Measurements from ENCODE around the gene HS6ST1.

DNA sequence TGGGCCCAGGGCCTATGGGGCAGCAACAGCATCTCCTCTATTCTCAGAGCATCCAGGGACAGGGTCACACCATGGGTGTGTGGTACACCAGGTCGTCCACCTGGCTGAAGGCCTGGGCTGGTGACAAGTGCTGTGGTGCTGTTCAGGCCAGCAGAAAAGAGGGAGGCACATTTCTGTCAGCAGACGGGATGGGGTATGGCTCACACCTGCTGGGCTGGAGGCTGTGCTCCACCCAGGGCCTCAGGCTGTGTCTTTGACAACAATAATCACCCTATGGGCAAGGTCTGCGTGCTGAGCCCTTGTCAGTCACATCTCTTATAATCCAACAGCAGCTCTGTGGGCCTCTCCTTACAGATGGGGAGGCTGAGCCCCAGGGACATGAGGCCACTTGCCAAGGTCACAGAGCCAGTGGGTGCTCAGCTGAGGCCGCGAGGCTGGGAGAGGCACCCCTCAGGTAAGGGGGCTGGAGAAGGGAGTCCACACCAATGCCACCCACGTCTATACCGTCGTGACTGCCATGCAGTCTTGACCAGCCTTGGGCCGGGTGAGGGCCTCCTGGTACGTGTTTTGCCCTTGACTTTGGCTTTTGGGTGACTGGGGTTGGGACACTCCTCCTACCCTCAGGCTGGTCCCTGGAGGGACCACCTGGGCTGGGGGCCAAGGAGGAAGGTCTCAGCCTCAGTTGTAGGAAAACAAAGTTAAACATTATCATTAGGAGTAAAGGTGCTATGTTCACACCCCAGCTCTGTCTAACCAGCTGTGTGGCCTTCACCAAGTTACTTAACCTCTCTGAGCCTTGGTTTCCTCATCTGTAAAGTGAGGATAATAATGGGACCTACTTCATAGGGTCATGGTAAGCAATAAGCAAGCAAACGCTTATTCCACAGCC is 5.6 kb upstream of the HS6ST1 start:
- TF ChIP-seq EP300 (IDR thresholded peaks at IDR 0.05) = no peak
- TF ChIP-seq, protein P1, sequence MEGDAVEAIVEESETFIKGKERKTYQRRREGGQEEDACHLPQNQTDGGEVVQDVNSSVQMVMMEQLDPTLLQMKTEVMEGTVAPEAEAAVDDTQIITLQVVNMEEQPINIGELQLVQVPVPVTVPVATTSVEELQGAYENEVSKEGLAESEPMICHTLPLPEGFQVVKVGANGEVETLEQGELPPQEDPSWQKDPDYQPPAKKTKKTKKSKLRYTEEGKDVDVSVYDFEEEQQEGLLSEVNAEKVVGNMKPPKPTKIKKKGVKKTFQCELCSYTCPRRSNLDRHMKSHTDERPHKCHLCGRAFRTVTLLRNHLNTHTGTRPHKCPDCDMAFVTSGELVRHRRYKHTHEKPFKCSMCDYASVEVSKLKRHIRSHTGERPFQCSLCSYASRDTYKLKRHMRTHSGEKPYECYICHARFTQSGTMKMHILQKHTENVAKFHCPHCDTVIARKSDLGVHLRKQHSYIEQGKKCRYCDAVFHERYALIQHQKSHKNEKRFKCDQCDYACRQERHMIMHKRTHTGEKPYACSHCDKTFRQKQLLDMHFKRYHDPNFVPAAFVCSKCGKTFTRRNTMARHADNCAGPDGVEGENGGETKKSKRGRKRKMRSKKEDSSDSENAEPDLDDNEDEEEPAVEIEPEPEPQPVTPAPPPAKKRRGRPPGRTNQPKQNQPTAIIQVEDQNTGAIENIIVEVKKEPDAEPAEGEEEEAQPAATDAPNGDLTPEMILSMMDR (IDR thresholded peaks at IDR 0.05) = no peak
